Body of pancreas (tissue), 4 donors: ENCODE data around the gene CCDC150. TPM values are rescaled to one million over a fixed set of nuclear protein-coding genes. Genes with fewer than 3 reads are reported as not detected.
"Not testable (repeated sequence)": the region's sequence is repeated elsewhere in the genome, so short reads cannot be mapped to it uniquely, and the experiment has no call there.

Source experiments
- ATAC-seq: fragments of 150-250 bp; one replicate; pipeline ENCODE4 v1.9.1; 2016
- DNase-seq, 4 donors: peaks; one replicate each; pipeline ENCODE4 v3.0.0-alpha.2; 2019
- H3K27ac ChIP-seq, 4 donors: fragments of 200-600 bp; sonication (generic); 1 replicate in 3 of 4; 2 replicates in 1 of 4; pipeline versions ENCODE4 v1.5.1 to v1.6.1; 2016 to 2019; ENCODE audit warnings: mild to moderate bottlenecking in 1 of 4, mixed read lengths in 1 of 4, moderate library complexity in 1 of 4
- H3K27me3 ChIP-seq, 2 donors: fragments of 200-600 bp; sonication (generic); one replicate each; pipeline ENCODE4 v1.6.0; 2016; ENCODE audit warnings: mild to moderate bottlenecking in 1 of 2
- H3K36me3 ChIP-seq, 2 donors: fragments of 200-600 bp; sonication (generic); replicated peaks in 1 of 2; 2 replicates each; pipeline ENCODE4 v1.5.1; 2016; ENCODE audit warnings: low read depth in 2 of 2; ENCODE audit not compliant: insufficient read depth in 1 of 2
- H3K4me1 ChIP-seq: fragments of 200-600 bp; sonication (generic); one replicate; pipeline ENCODE4 v1.6.0; 2016
- H3K4me3 ChIP-seq, 2 donors: fragments of 200-600 bp; sonication (generic); 1 replicate in 1 of 2; 2 replicates in 1 of 2; pipeline ENCODE4 v1.5.1; 2016 to 2019
- H3K9me3 ChIP-seq, 3 donors: fragments of 200-600 bp; sonication (generic); 1 replicate in 2 of 3; 2 replicates in 1 of 3; pipeline ENCODE4 v1.5.1; 2016
- POLR2A ChIP-seq, 3 donors: fragments of 450-650 bp; IDR thresholded peaks; one replicate each; pipeline ENCODE4 v1.6.1; 2016; ENCODE audit warnings: antibody characterized with exemption in 3 of 3, mild to moderate bottlenecking in 2 of 3
- WGBS, 2 donors: methylation state at CpG; one replicate each; pipeline ENCODE4 v1.1.5; 2017; 5-methylcytosine and 5-hydroxymethylcytosine counted together
- intact Hi-C: fragments of 100-400 bp; cut with DNase I; formaldehyde crosslinking; loops from one replicate; pipeline ENCODE4 v1.15.1; 2023
- total RNA-seq, 2 donors: library from RNA; depleted of rRNA; stranded (reverse); fragments of >200 nt; gene quantifications; one replicate each; pipeline ENCODE4 v1.1.0, GENCODE V29; 2016
- TF ChIP-seq, protein P1 (sequence below), 7 experiments: fragments of 450-650 bp in 4 of 7; fragments of 200-600 bp in 3 of 7; sonication (generic) in 3 of 7; IDR thresholded peaks; one replicate each; pipeline ENCODE4 v1.5.1; 2016 to 2019; ENCODE audit warnings: antibody characterized with exemption in 7 of 7

The CCDC150 gene
- total RNA-seq, 2 donors from 2014 or later: 2.6 TPM; not detected in 1

DNA sequence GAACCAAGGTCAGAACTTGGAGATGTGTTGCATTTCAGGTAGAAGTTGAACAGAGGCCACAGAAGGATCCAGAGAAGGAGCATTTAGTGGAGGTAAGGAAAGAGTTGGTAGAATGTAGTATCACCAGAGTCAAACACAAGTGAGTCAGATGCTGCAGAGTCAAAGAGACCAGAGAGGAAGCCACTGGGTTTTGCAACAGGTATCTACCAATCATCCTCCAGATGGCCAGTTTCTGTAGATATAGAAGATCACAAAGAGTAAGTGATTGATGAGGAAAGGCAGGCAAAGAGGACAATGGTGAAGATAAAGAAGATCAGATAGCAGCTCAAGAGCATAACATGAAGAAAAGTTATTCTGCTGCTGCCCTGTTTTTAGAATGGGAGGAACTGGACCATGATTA, 84.1 kb downstream of the CCDC150 start:
- DNase-seq: no peak
- H3K9me3 ChIP-seq: no peaks in the 10 kb centered on the region
- H3K27ac ChIP-seq: no peak overlapping the region
- peaks cover 8% of the 10 kb centered on the region for H3K4me1 ChIP-seq
- ATAC-seq: no peak
- no peak for TF ChIP-seq POLR2A (IDR thresholded peaks at IDR 0.05)
- TF ChIP-seq, protein P1, sequence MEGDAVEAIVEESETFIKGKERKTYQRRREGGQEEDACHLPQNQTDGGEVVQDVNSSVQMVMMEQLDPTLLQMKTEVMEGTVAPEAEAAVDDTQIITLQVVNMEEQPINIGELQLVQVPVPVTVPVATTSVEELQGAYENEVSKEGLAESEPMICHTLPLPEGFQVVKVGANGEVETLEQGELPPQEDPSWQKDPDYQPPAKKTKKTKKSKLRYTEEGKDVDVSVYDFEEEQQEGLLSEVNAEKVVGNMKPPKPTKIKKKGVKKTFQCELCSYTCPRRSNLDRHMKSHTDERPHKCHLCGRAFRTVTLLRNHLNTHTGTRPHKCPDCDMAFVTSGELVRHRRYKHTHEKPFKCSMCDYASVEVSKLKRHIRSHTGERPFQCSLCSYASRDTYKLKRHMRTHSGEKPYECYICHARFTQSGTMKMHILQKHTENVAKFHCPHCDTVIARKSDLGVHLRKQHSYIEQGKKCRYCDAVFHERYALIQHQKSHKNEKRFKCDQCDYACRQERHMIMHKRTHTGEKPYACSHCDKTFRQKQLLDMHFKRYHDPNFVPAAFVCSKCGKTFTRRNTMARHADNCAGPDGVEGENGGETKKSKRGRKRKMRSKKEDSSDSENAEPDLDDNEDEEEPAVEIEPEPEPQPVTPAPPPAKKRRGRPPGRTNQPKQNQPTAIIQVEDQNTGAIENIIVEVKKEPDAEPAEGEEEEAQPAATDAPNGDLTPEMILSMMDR (IDR thresholded peaks at IDR 0.05): no peak
- no peaks in the 10 kb centered on the region for H3K27me3 ChIP-seq
- no peak overlapping the region for H3K4me3 ChIP-seq
- no peaks in the 10 kb centered on the region for H3K36me3 ChIP-seq
- intact Hi-C loops: no loop called here

- Histone ChIP-seq H3K4me3 (no peak overlapping the region), H3K9me3 (no peaks in the 10 kb centered on the region), H3K27me3 (no peaks in the 10 kb centered on the region), H3K27ac (no peak overlapping the region), H3K4me1 (peaks cover 10% of the 10 kb centered on the region), H3K36me3 (no peaks in the 10 kb centered on the region)
- 76 to 85% methylated on average over 3 of the region's 3 CpGs for WGBS, 2 donors
- intact Hi-C loops: no loop called here
- TF ChIP-seq POLR2A (IDR thresholded peaks at IDR 0.05): no peak
- TF ChIP-seq, protein P1 (IDR thresholded peaks at IDR 0.05): no peak
- no peak for DNase-seq
- no peak for ATAC-seq
Observed at GRCh38 chr2:196725218-196725617, 85.7 kb downstream of the CCDC150 start.

GRCh38 chr2:196725882-196726281, 86.4 kb downstream of the CCDC150 start:
- H3K27me3 ChIP-seq: no peaks in the 10 kb centered on the region
- WGBS, 2 donors: 85 to 86% methylated on average over 4 of the region's 4 CpGs
- no peak overlapping the region for H3K4me3 ChIP-seq
- intact Hi-C loops: no loop called here
- no peak overlapping the region for H3K27ac ChIP-seq
- ATAC-seq (no peak), DNase-seq (no peak)
- TF ChIP-seq POLR2A (IDR thresholded peaks at IDR 0.05): no peak
- TF ChIP-seq, protein P1 (IDR thresholded peaks at IDR 0.05): no peak
- peaks cover 10% of the 10 kb centered on the region for H3K4me1 ChIP-seq
- H3K9me3 ChIP-seq: no peaks in the 10 kb centered on the region
- no peaks in the 10 kb centered on the region for H3K36me3 ChIP-seq

DNA sequence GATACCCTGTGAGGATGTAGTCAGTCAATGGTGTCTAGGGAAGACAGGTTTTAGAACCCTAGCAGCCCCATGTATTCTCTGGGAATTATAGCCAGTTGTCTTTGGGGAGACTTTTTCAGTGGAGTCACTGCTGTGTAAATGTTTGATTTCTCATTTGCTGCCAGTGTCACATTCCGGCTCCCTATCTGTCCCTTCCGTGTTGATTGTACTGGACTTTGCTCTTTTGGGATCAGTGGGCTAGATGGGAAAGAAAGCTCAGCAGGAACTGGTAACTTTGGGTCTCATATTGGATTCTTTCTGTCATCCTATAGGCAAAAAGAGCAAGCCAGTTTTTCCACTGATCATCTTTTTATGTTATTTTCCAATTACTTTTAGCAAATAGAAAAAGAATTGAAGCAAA, 89.9 kb downstream of the CCDC150 start:
- intact Hi-C loops: no loop called here
- peaks cover 10% of the 10 kb centered on the region for H3K4me1 ChIP-seq
- H3K27me3 ChIP-seq: no peaks in the 10 kb centered on the region
- no peak overlapping the region for H3K27ac ChIP-seq
- no peaks in the 10 kb centered on the region for H3K36me3 ChIP-seq
- peak; percentile 65 for ATAC-seq
- WGBS, 2 donors: 14 to 32% methylated on average over 2 of the region's 2 CpGs
- DNase-seq: peak in 3 of 4 donors; percentile 12 to 41 (median 23)
- H3K9me3 ChIP-seq: no peaks in the 10 kb centered on the region
- no peak overlapping the region for H3K4me3 ChIP-seq
- TF ChIP-seq, protein P1 (IDR thresholded peaks at IDR 0.05): no peak
- TF ChIP-seq POLR2A (IDR thresholded peaks at IDR 0.05): no peak

GRCh38 chr2:196736646-196737045, 97.1 kb downstream of the CCDC150 start:
- DNase-seq, H3K27me3 ChIP-seq, ATAC-seq, H3K4me1 ChIP-seq, intact Hi-C loops, H3K27ac ChIP-seq, H3K9me3 ChIP-seq, H3K36me3 ChIP-seq, H3K4me3 ChIP-seq: not testable (repeated sequence)
